ENCODE results near the gene CYP2U1. TPM values are rescaled to one million over a fixed set of nuclear protein-coding genes. Genes with fewer than 3 reads are reported as not detected.

CYP2U1 gene
- total and polyA plus RNA-seq, 2 donors: 25.3 to 60.2 TPM

GRCh38 chr4:107988763-107989035 lies 57.4 kb downstream of the CYP2U1 start:
- H3K4me3 ChIP-seq (ENCODE audit: low read length in 2 of 2): no peak overlapping the region
- H3K27ac ChIP-seq (ENCODE audit: low read depth in 1 of 2, low read length in 1 of 2): no peak overlapping the region
- H3K4me1 ChIP-seq (ENCODE audit: control insufficient read depth in 2 of 2, insufficient read depth in 2 of 2, low read length in 2 of 2): peaks cover 28 to 34% of the 10 kb centered on the region in 2 donors

GRCh38 chr4:107989162-107989536 lies 57.8 kb downstream of the CYP2U1 start:
- H3K36me3 ChIP-seq (ENCODE audit: control insufficient read depth in 2 of 2, insufficient read depth in 2 of 2, low read length in 1 of 2): no peaks in the 10 kb centered on the region
- no peak for DNase-seq (ENCODE audit: low read depth in 6 of 9, low spot score in 9 of 9)
- H3K27ac ChIP-seq (ENCODE audit: low read depth in 1 of 2, low read length in 1 of 2): peak overlapping the region; percentile 48 to 73
- no peaks in the 10 kb centered on the region for H3K27me3 ChIP-seq (ENCODE audit: control insufficient read depth in 2 of 2, insufficient read depth in 1 of 2, low read length in 1 of 2)
- 20% methylated on average over 8 of the region's 8 CpGs for WGBS
- peaks cover 32 to 38% of the 10 kb centered on the region in 2 donors for H3K4me1 ChIP-seq (ENCODE audit: control insufficient read depth in 2 of 2, insufficient read depth in 2 of 2, low read length in 2 of 2)
- H3K4me3 ChIP-seq (ENCODE audit: low read length in 2 of 2): peak overlapping the region; percentile 76 to 90
- no peaks in the 10 kb centered on the region for H3K9me3 ChIP-seq (ENCODE audit: control insufficient read depth in 2 of 2, insufficient read depth in 1 of 2, low read length in 1 of 2)

More at GRCh38 chr4:107988763-107989035, 57.4 kb downstream of the CYP2U1 start:
- WGBS: 97% methylated on average over 5 of the region's 5 CpGs
- H3K27me3 ChIP-seq (ENCODE audit: control insufficient read depth in 2 of 2, insufficient read depth in 1 of 2, low read length in 1 of 2): no peaks in the 10 kb centered on the region
- H3K9me3 ChIP-seq (ENCODE audit: control insufficient read depth in 2 of 2, insufficient read depth in 1 of 2, low read length in 1 of 2): no peaks in the 10 kb centered on the region
- DNase-seq (ENCODE audit: low read depth in 6 of 9, low spot score in 9 of 9): no peak
- H3K36me3 ChIP-seq (ENCODE audit: control insufficient read depth in 2 of 2, insufficient read depth in 2 of 2, low read length in 1 of 2): no peaks in the 10 kb centered on the region

- peaks cover 38 to 44% of the 10 kb centered on the region in 2 donors for H3K4me1 ChIP-seq (ENCODE audit: control insufficient read depth in 2 of 2, insufficient read depth in 2 of 2, low read length in 2 of 2)
- DNase-seq (ENCODE audit: low read depth in 6 of 9, low spot score in 9 of 9): peak; percentile 80 to 98 (median 94)
- peaks cover 0 to under 1% of the 10 kb centered on the region in 2 donors for H3K36me3 ChIP-seq (ENCODE audit: control insufficient read depth in 2 of 2, insufficient read depth in 2 of 2, low read length in 1 of 2)
Measured at GRCh38 chr4:107989537-107990386, 58.4 kb downstream of the CYP2U1 start, which contains the start of gene HADH. TSS of gene HADH (plus strand) at chr4:107989889. CDS start at chr4:107989933, 44 bp downstream.

GRCh38 chr4:107991945-107992630 lies 60.7 kb downstream of the CYP2U1 start:
- Histone ChIP-seq H3K36me3 (ENCODE audit: control insufficient read depth in 2 of 2, insufficient read depth in 2 of 2, low read length in 1 of 2) (peaks cover 0 to 15% of the 10 kb centered on the region in 2 donors), H3K4me3 (ENCODE audit: low read length in 2 of 2) (peak overlapping the region in 1 of 2 donors; percentile 90), H3K27ac (ENCODE audit: low read depth in 1 of 2, low read length in 1 of 2) (peak overlapping the region in 1 of 2 donors; percentile 0), H3K27me3 (ENCODE audit: control insufficient read depth in 2 of 2, insufficient read depth in 1 of 2, low read length in 1 of 2) (no peaks in the 10 kb centered on the region), H3K9me3 (ENCODE audit: control insufficient read depth in 2 of 2, insufficient read depth in 1 of 2, low read length in 1 of 2) (no peaks in the 10 kb centered on the region), H3K4me1 (ENCODE audit: control insufficient read depth in 2 of 2, insufficient read depth in 2 of 2, low read length in 2 of 2) (peaks cover 46 to 60% of the 10 kb centered on the region in 2 donors)
- WGBS: 91% methylated on average over 3 of the region's 3 CpGs
- no peak for DNase-seq (ENCODE audit: low read depth in 6 of 9, low spot score in 9 of 9)

More at GRCh38 chr4:107989537-107990386, 58.4 kb downstream of the CYP2U1 start, which contains the start of gene HADH:
- Histone ChIP-seq H3K27ac (ENCODE audit: low read depth in 1 of 2, low read length in 1 of 2) (peak within 1 kb of the TSS; percentile 90 to 94), H3K27me3 (ENCODE audit: control insufficient read depth in 2 of 2, insufficient read depth in 1 of 2, low read length in 1 of 2) (no peaks in the 10 kb centered on the region), H3K4me3 (ENCODE audit: low read length in 2 of 2) (peak within 1 kb of the TSS; percentile 76 to 90), H3K9me3 (ENCODE audit: control insufficient read depth in 2 of 2, insufficient read depth in 1 of 2, low read length in 1 of 2) (no peaks in the 10 kb centered on the region)
- WGBS: under 1% methylated on average over 78 of the region's 78 CpGs

- 29% methylated on average over 3 of the region's 3 CpGs for WGBS
- Histone ChIP-seq H3K4me1 (ENCODE audit: control insufficient read depth in 2 of 2, insufficient read depth in 2 of 2, low read length in 2 of 2) (peaks cover 54 to 63% of the 10 kb centered on the region in 2 donors), H3K4me3 (ENCODE audit: low read length in 2 of 2) (peak overlapping the region in 1 of 2 donors; percentile 33), H3K9me3 (ENCODE audit: control insufficient read depth in 2 of 2, insufficient read depth in 1 of 2, low read length in 1 of 2) (no peaks in the 10 kb centered on the region), H3K27ac (ENCODE audit: low read depth in 1 of 2, low read length in 1 of 2) (peak overlapping the region; percentile 22 to 42), H3K36me3 (ENCODE audit: control insufficient read depth in 2 of 2, insufficient read depth in 2 of 2, low read length in 1 of 2) (peaks cover 2 to 31% of the 10 kb centered on the region in 2 donors), H3K27me3 (ENCODE audit: control insufficient read depth in 2 of 2, insufficient read depth in 1 of 2, low read length in 1 of 2) (no peaks in the 10 kb centered on the region)
- peak in 1 of 9 donors; percentile 45 for DNase-seq (ENCODE audit: low read depth in 6 of 9, low spot score in 9 of 9)
Measured at GRCh38 chr4:107993969-107994368, 62.6 kb downstream of the CYP2U1 start.

GRCh38 chr4:107994894-107995293 lies 63.5 kb downstream of the CYP2U1 start:
- Histone ChIP-seq H3K27ac (ENCODE audit: low read depth in 1 of 2, low read length in 1 of 2) (no peak overlapping the region), H3K36me3 (ENCODE audit: control insufficient read depth in 2 of 2, insufficient read depth in 2 of 2, low read length in 1 of 2) (peaks cover 4 to 35% of the 10 kb centered on the region in 2 donors), H3K9me3 (ENCODE audit: control insufficient read depth in 2 of 2, insufficient read depth in 1 of 2, low read length in 1 of 2) (no peaks in the 10 kb centered on the region), H3K27me3 (ENCODE audit: control insufficient read depth in 2 of 2, insufficient read depth in 1 of 2, low read length in 1 of 2) (no peaks in the 10 kb centered on the region), H3K4me3 (ENCODE audit: low read length in 2 of 2) (no peak overlapping the region), H3K4me1 (ENCODE audit: control insufficient read depth in 2 of 2, insufficient read depth in 2 of 2, low read length in 2 of 2) (peaks cover 52 to 58% of the 10 kb centered on the region in 2 donors)
- no peak for DNase-seq (ENCODE audit: low read depth in 6 of 9, low spot score in 9 of 9)

- Histone ChIP-seq H3K36me3 (ENCODE audit: control insufficient read depth in 2 of 2, insufficient read depth in 2 of 2, low read length in 1 of 2) (peaks cover 4 to 45% of the 10 kb centered on the region in 2 donors), H3K27me3 (ENCODE audit: control insufficient read depth in 2 of 2, insufficient read depth in 1 of 2, low read length in 1 of 2) (no peaks in the 10 kb centered on the region), H3K27ac (ENCODE audit: low read depth in 1 of 2, low read length in 1 of 2) (no peak overlapping the region), H3K9me3 (ENCODE audit: control insufficient read depth in 2 of 2, insufficient read depth in 1 of 2, low read length in 1 of 2) (no peaks in the 10 kb centered on the region), H3K4me3 (ENCODE audit: low read length in 2 of 2) (no peak overlapping the region), H3K4me1 (ENCODE audit: control insufficient read depth in 2 of 2, insufficient read depth in 2 of 2, low read length in 2 of 2) (peaks cover 42 to 45% of the 10 kb centered on the region in 2 donors)
- WGBS: 81% methylated on average over 5 of the region's 5 CpGs
- DNase-seq (ENCODE audit: low read depth in 6 of 9, low spot score in 9 of 9): peak in 1 of 9 donors; percentile 51
Measured at GRCh38 chr4:107996949-107997788, 65.8 kb downstream of the CYP2U1 start.

GRCh38 chr4:107997794-107998193 lies 66.4 kb downstream of the CYP2U1 start:
- H3K4me1 ChIP-seq (ENCODE audit: control insufficient read depth in 2 of 2, insufficient read depth in 2 of 2, low read length in 2 of 2): peaks cover 40 to 43% of the 10 kb centered on the region in 2 donors
- WGBS: 100% methylated on average over 2 of the region's 2 CpGs
- H3K27ac ChIP-seq (ENCODE audit: low read depth in 1 of 2, low read length in 1 of 2): no peak overlapping the region
- H3K9me3 ChIP-seq (ENCODE audit: control insufficient read depth in 2 of 2, insufficient read depth in 1 of 2, low read length in 1 of 2): no peaks in the 10 kb centered on the region
- no peak overlapping the region for H3K4me3 ChIP-seq (ENCODE audit: low read length in 2 of 2)
- no peak for DNase-seq (ENCODE audit: low read depth in 6 of 9, low spot score in 9 of 9)
- no peaks in the 10 kb centered on the region for H3K27me3 ChIP-seq (ENCODE audit: control insufficient read depth in 2 of 2, insufficient read depth in 1 of 2, low read length in 1 of 2)
- H3K36me3 ChIP-seq (ENCODE audit: control insufficient read depth in 2 of 2, insufficient read depth in 2 of 2, low read length in 1 of 2): peaks cover 5 to 48% of the 10 kb centered on the region in 2 donors
